Endodermal cell (in vitro differentiated cells): Measurements from ENCODE around the gene SIN3B. TPM values are rescaled to one million over a fixed set of nuclear protein-coding genes. Genes with fewer than 3 reads are reported as not detected.
"Not testable (repeated sequence)": the region's sequence is repeated elsewhere in the genome, so short reads cannot be mapped to it uniquely, and the experiment has no call there.

Source experiments
- DNase-seq: peaks from one replicate; pipeline ENCODE4 v3.0.0-alpha.2; 2017
- H3K27ac ChIP-seq: 2 replicates; pipeline ENCODE4 v1.5.1; 2013; ENCODE audit warnings: mild to moderate bottlenecking, low read depth, low read length, moderate library complexity
- H3K27me3 ChIP-seq: 2 replicates; pipeline ENCODE4 v1.6.1; 2013; ENCODE audit warnings: mild to moderate bottlenecking, low read length, moderate library complexity; ENCODE audit not compliant: insufficient read depth, control insufficient read depth, poor library complexity, severe bottlenecking
- H3K36me3 ChIP-seq: 2 replicates; pipeline ENCODE4 v1.7.0; 2013; ENCODE audit warnings: mild to moderate bottlenecking, low read length, moderate library complexity; ENCODE audit not compliant: control insufficient read depth, insufficient read depth
- H3K4me1 ChIP-seq: one replicate; pipeline ENCODE4 v1.7.0; 2013; ENCODE audit warnings: low read length; ENCODE audit not compliant: control insufficient read depth, insufficient read depth
- H3K4me3 ChIP-seq: 2 replicates; pipeline ENCODE4 v1.5.1; 2013; ENCODE audit warnings: mild to moderate bottlenecking, low read length, moderate library complexity
- H3K9ac ChIP-seq: 2 replicates; pipeline ENCODE4 v1.6.1; 2013; ENCODE audit warnings: mild to moderate bottlenecking, low read length, moderate library complexity; ENCODE audit not compliant: poor library complexity, severe bottlenecking; ENCODE audit errors: extremely low read depth
- H3K9me3 ChIP-seq: 2 replicates; pipeline ENCODE4 v1.6.1; 2013; ENCODE audit warnings: mild to moderate bottlenecking, low read length, moderate library complexity; ENCODE audit not compliant: control insufficient read depth
- H3K27ac Mint-ChIP-seq: 2 replicates; pipeline ENCODE4 v1.8.0; 2020; ENCODE audit warnings: mixed read lengths
- H3K27me3 Mint-ChIP-seq: 2 replicates; pipeline ENCODE4 v1.8.0; 2021; ENCODE audit warnings: mild to moderate bottlenecking, mixed read lengths; ENCODE audit not compliant: insufficient read depth
- H3K36me3 Mint-ChIP-seq: 2 replicates; pipeline ENCODE4 v1.8.0; 2020; ENCODE audit warnings: low read depth, mixed read lengths
- H3K4me1 Mint-ChIP-seq: 2 replicates; pipeline ENCODE4 v1.8.0; 2020; ENCODE audit warnings: mixed read lengths
- H3K4me3 Mint-ChIP-seq: 2 replicates; pipeline ENCODE4 v1.8.0; 2020; ENCODE audit warnings: mild to moderate bottlenecking, moderate library complexity, mixed read lengths
- H3K9me3 Mint-ChIP-seq: 2 replicates; pipeline ENCODE4 v1.8.0; 2020; ENCODE audit warnings: mild to moderate bottlenecking, mixed read lengths
- WGBS, 2 experiments: methylation state at CpG; one replicate each; pipeline versions ENCODE4 v1.1.5 to v1.1.7; 2013; ENCODE audit warnings: missing lambda C conversion rate in 2 of 2, mixed read lengths in 1 of 2; ENCODE audit not compliant: insufficient coverage in 1 of 2, insufficient read length in 1 of 2; 5-methylcytosine and 5-hydroxymethylcytosine counted together
- total RNA-seq, 2 donors: library from RNA; stranded (reverse); fragmentation: NEBNext Ultra II Directional in 1 of 2; extraction: Animal tissue kit (Norgen Biotek cat#: 25700) in 1 of 2; gene quantifications; 2 replicates in 1 of 2; 3 replicates in 1 of 2; pipeline ENCODE4 v1.2.1, GENCODE V29; 2021
- TF ChIP-seq, protein P1 (sequence below): fragments of 200-600 bp; sonication (generic); conservative IDR thresholded peaks from 2 replicates; pipeline ENCODE4 v1.5.0; 2021; ENCODE audit warnings: antibody characterized with exemption, mild to moderate bottlenecking

The SIN3B gene
- total RNA-seq, 2 donors from 2014 or later, result 68.0 to 78.4 TPM

- DNase-seq, result no peak
- Histone ChIP-seq H3K9me3 (no peaks in the 10 kb centered on the region), H3K9ac (peak overlapping the region; percentile 16), H3K4me1 (no peaks in the 10 kb centered on the region), H3K27me3 (no peaks in the 10 kb centered on the region), H3K27ac (peak overlapping the region; percentile 36), H3K36me3 (peaks cover 38% of the 10 kb centered on the region), H3K4me3 (no peak overlapping the region)
- TF ChIP-seq, protein P1, sequence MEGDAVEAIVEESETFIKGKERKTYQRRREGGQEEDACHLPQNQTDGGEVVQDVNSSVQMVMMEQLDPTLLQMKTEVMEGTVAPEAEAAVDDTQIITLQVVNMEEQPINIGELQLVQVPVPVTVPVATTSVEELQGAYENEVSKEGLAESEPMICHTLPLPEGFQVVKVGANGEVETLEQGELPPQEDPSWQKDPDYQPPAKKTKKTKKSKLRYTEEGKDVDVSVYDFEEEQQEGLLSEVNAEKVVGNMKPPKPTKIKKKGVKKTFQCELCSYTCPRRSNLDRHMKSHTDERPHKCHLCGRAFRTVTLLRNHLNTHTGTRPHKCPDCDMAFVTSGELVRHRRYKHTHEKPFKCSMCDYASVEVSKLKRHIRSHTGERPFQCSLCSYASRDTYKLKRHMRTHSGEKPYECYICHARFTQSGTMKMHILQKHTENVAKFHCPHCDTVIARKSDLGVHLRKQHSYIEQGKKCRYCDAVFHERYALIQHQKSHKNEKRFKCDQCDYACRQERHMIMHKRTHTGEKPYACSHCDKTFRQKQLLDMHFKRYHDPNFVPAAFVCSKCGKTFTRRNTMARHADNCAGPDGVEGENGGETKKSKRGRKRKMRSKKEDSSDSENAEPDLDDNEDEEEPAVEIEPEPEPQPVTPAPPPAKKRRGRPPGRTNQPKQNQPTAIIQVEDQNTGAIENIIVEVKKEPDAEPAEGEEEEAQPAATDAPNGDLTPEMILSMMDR, result no peak
- Mint-ChIP-seq H3K27me3 (no peaks in the 10 kb centered on the region), H3K4me1 (no peaks in the 10 kb centered on the region), H3K4me3 (no peak overlapping the region), H3K9me3 (no peaks in the 10 kb centered on the region), H3K27ac (peak overlapping the region; percentile 78), H3K36me3 (peaks cover 57% of the 10 kb centered on the region)
- WGBS, 2 experiments, result 67 to 100% methylated on average over 1 of the region's 1 CpG
Observed at GRCh38 chr19:16874250-16874977, 45.2 kb downstream of the SIN3B start.

DNA sequence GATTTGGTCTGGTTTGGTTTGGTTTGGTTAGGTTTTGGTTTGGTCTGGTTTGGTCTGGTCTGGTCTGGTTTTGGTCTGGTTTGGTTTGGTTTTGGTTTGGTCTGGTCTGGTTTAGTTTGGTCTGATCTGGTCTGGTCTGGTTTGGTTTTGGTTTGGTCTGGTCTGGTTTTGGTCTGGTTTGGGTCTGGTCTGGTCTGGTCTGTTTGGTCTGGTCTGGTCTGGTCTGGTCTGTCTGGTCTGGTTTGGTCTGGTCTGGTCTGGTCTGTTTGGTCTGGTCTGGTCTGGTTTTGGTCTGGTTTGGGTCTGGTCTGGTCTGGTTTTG, 45.7 kb downstream of the SIN3B start:
- not testable (repeated sequence) for H3K4me3 ChIP-seq, H3K9me3 ChIP-seq, H3K27me3 ChIP-seq, H3K4me3 Mint-ChIP-seq, DNase-seq, H3K4me1 ChIP-seq, H3K4me1 Mint-ChIP-seq, H3K9me3 Mint-ChIP-seq, H3K27me3 Mint-ChIP-seq, H3K27ac ChIP-seq
- Mint-ChIP-seq H3K36me3 (peaks cover 60% of the 10 kb centered on the region), H3K27ac (peak overlapping the region; percentile 78)
- H3K9ac ChIP-seq, result peak overlapping the region; percentile 16
- peaks cover 38% of the 10 kb centered on the region for H3K36me3 ChIP-seq

- Histone ChIP-seq H3K27ac (peak overlapping the region; percentile 17), H3K4me1 (no peaks in the 10 kb centered on the region), H3K27me3 (no peaks in the 10 kb centered on the region), H3K9me3 (no peaks in the 10 kb centered on the region), H3K4me3 (no peak overlapping the region), H3K36me3 (peaks cover 37% of the 10 kb centered on the region), H3K9ac (no peak overlapping the region)
- WGBS, 2 experiments, result 97 to 99% methylated on average over 19 to 39 of the region's 39 CpGs
- TF ChIP-seq, protein P1, result no peak
- H3K4me1 Mint-ChIP-seq, result no peaks in the 10 kb centered on the region
- H3K27ac Mint-ChIP-seq, result no peak overlapping the region
- no peak overlapping the region for H3K4me3 Mint-ChIP-seq
- DNase-seq, result no peak
- H3K9me3 Mint-ChIP-seq, result peaks cover 1% of the 10 kb centered on the region
- H3K36me3 Mint-ChIP-seq, result peaks cover 63% of the 10 kb centered on the region
- H3K27me3 Mint-ChIP-seq, result no peaks in the 10 kb centered on the region
Observed at GRCh38 chr19:16875584-16876555, 46.7 kb downstream of the SIN3B start.
